Mesendoderm (in vitro differentiated cells): ENCODE data around the gene DRG1. TPM values are rescaled to one million over a fixed set of nuclear protein-coding genes. Genes with fewer than 3 reads are reported as not detected.
"Not testable (repeated sequence)": the region's sequence is repeated elsewhere in the genome, so short reads cannot be mapped to it uniquely, and the experiment has no call there.

ENCODE experiments used
- DNase-seq: peaks from one replicate; pipeline ENCODE4 v3.0.0; 2013
- H2AK5ac ChIP-seq: 2 replicates; pipeline ENCODE4 v1.6.1; 2013; ENCODE audit warnings: low read length, inconsistent platforms
- H2BK120ac ChIP-seq: 2 replicates; pipeline ENCODE4 v1.6.1; 2013; ENCODE audit warnings: low read depth, mild to moderate bottlenecking, low read length, moderate library complexity, mixed read lengths
- H2BK15ac ChIP-seq: replicated peaks from 2 replicates; pipeline ENCODE4 v1.6.1; 2013; ENCODE audit warnings: low read depth, mild to moderate bottlenecking, moderate library complexity
- H2BK5ac ChIP-seq: 2 replicates; pipeline ENCODE4 v1.6.1; 2013; ENCODE audit warnings: low read length, inconsistent platforms
- H3K18ac ChIP-seq: 2 replicates; pipeline ENCODE4 v1.6.1; 2013; ENCODE audit warnings: mild to moderate bottlenecking, low read length, mixed read lengths
- H3K23ac ChIP-seq: one replicate; pipeline ENCODE4 v1.6.1; 2013; ENCODE audit warnings: low read length
- H3K27ac ChIP-seq: 2 replicates; pipeline ENCODE4 v1.5.1; 2013; ENCODE audit warnings: low read depth, mild to moderate bottlenecking, inconsistent platforms, low read length, moderate library complexity
- H3K27me3 ChIP-seq: 2 replicates; pipeline ENCODE4 v1.6.1; 2013; ENCODE audit warnings: low read length, control low read depth, mild to moderate bottlenecking, inconsistent platforms; ENCODE audit not compliant: insufficient read depth, poor library complexity
- H3K36me3 ChIP-seq: 2 replicates; pipeline ENCODE4 v1.6.1; 2013; ENCODE audit warnings: low read length, inconsistent platforms; ENCODE audit not compliant: control insufficient read depth, insufficient read depth
- H3K4ac ChIP-seq: one replicate; pipeline ENCODE4 v1.6.1; 2013; ENCODE audit warnings: low read depth, mild to moderate bottlenecking, low read length, moderate library complexity
- H3K4me1 ChIP-seq: 2 replicates; pipeline ENCODE4 v1.6.1; 2013; ENCODE audit warnings: low read depth, low read length, inconsistent platforms; ENCODE audit not compliant: control insufficient read depth
- H3K4me2 ChIP-seq: 2 replicates; pipeline ENCODE4 v1.6.1; 2013; ENCODE audit warnings: low read length
- H3K4me3 ChIP-seq: 2 replicates; pipeline ENCODE4 v1.5.1; 2013; ENCODE audit warnings: mild to moderate bottlenecking, low read length
- H3K56ac ChIP-seq: one replicate; pipeline ENCODE4 v1.6.1; 2013; ENCODE audit warnings: low read length
- H3K79me1 ChIP-seq: 2 replicates; pipeline ENCODE4 v1.6.1; 2013; ENCODE audit warnings: low read length, inconsistent platforms
- H3K79me2 ChIP-seq: 2 replicates; pipeline ENCODE4 v1.6.1; 2013; ENCODE audit warnings: mild to moderate bottlenecking, low read length; ENCODE audit not compliant: control insufficient read depth, insufficient read depth
- H3K9ac ChIP-seq: 2 replicates; pipeline ENCODE4 v1.6.1; 2013; ENCODE audit warnings: low read length, inconsistent platforms
- H4K5ac ChIP-seq: one replicate; pipeline ENCODE4 v1.6.1; 2013; ENCODE audit warnings: low read length
- H4K8ac ChIP-seq: one replicate; pipeline ENCODE4 v1.6.1; 2013; ENCODE audit warnings: low read depth, mild to moderate bottlenecking, control low read depth, low read length, moderate library complexity
- WGBS: extraction: QIAGEN DNeasy Blood & Tissue Kit; methylation state at CpG from one replicate; pipeline ENCODE4 v1.1.7; 2013; ENCODE audit warnings: low lambda C conversion rate, missing lambda C conversion rate; ENCODE audit not compliant: insufficient coverage; ENCODE audit errors: extremely low coverage; 5-methylcytosine and 5-hydroxymethylcytosine counted together
- small RNA-seq: library from polyadenylated mRNA; stranded (forward); fragments of <200 nt; extraction: miRNeasy Mini kit (QIAGEN cat#:217004); gene quantifications from one replicate; pipeline ENCODE3, GENCODE V24; 2013; ENCODE audit not compliant: insufficient read depth

Gene DRG1

DNA sequence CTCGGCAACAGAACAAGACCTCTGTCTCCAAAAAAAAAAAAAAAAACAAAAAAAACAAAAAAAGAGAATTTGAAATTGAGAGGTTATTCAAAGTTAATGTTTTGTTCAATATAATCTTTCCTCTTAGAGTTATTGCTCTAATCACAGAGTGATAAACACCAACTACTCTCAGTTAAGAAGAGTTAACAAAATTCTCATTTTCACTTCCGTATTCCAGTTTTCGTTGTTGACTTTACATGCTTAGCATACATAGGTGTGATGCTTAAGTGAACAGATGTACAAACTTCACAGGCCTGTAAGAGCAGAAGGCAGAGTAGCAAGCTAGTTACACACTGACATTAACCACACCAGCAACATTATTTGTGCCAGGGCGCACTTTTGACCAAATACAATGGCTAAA lies 77.9 kb downstream of the DRG1 start:
- Histone ChIP-seq H3K4me2 (no peak overlapping the region), H2BK15ac (no peak overlapping the region), H3K79me2 (peaks cover 4% of the 10 kb centered on the region), H3K9ac (no peak overlapping the region), H4K5ac (no peak overlapping the region), H3K27me3 (no peaks in the 10 kb centered on the region), H3K18ac (no peak overlapping the region), H2BK120ac (no peak overlapping the region), H3K4me3 (no peak overlapping the region), H3K27ac (no peak overlapping the region), H4K8ac (no peak overlapping the region), H2AK5ac (no peak overlapping the region), H3K4ac (no peak overlapping the region), H3K4me1 (no peaks in the 10 kb centered on the region), H3K36me3 (peaks cover 2% of the 10 kb centered on the region), H3K79me1 (peaks cover 4% of the 10 kb centered on the region), H3K23ac (no peak overlapping the region), H3K56ac (no peak overlapping the region), H2BK5ac (no peak overlapping the region)
- DNase-seq, result no peak
- WGBS, result no CpG with 5 or more reads among the region's 4 CpGs

DNA sequence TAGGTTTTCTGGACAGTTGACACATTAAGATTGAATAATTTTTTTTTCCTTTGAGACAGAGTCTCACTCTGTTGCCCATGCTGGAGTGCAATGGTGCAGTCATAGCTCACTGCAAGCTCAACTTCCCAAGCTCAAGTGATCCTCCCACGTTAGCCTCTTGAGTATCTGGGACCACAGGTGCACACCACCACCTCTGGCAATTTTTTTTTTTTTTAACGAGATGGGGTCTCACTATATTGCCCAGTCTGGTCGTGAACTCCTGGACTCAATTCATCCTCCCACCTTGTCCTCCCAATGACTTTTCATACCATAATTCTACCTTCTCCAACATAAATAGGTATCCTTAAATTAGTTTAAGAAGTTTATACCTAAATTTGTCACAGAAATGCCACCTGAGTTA lies 81.7 kb downstream of the DRG1 start:
- H3K27me3 ChIP-seq, result no peaks in the 10 kb centered on the region
- no peak overlapping the region for H3K4me3 ChIP-seq
- WGBS, result no CpG with 5 or more reads among the region's 3 CpGs
- DNase-seq, result no peak
- no peak overlapping the region for H3K4ac ChIP-seq
- H3K4me2 ChIP-seq, result no peak overlapping the region
- H3K79me1 ChIP-seq, result peaks cover 6% of the 10 kb centered on the region
- H2BK5ac ChIP-seq, result no peak overlapping the region
- H3K4me1 ChIP-seq, result no peaks in the 10 kb centered on the region
- H2BK120ac ChIP-seq, result no peak overlapping the region
- no peak overlapping the region for H4K8ac ChIP-seq
- no peak overlapping the region for H3K56ac ChIP-seq
- peaks cover 5% of the 10 kb centered on the region for H3K79me2 ChIP-seq
- H3K27ac ChIP-seq, result no peak overlapping the region
- no peak overlapping the region for H3K9ac ChIP-seq
- H4K5ac ChIP-seq, result no peak overlapping the region
- H3K18ac ChIP-seq, result no peak overlapping the region
- H2AK5ac ChIP-seq, result no peak overlapping the region
- H3K36me3 ChIP-seq, result peaks cover 4% of the 10 kb centered on the region
- H3K23ac ChIP-seq, result no peak overlapping the region
- H2BK15ac ChIP-seq, result no peak overlapping the region

DNA sequence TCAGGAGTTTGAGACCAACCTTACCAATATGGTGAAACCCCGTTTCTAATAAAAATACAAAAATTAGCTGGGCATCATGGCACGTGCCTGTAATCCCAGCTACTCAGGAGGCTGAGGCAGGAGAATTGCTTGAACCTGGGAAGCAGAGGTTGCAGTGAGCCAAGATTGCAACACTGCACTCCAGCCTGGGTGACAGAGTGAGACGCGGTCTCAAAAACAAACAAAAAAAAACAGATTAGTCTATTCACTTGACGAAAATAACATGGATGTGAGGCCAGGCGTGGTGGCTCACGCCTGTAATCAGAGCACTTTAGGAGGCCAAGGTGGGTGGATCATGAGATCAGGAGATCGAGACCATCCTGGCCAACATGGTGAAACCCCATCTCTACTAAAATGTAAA lies 83.1 kb downstream of the DRG1 start:
- not testable (repeated sequence) for H3K4me2 ChIP-seq, H3K27me3 ChIP-seq, H2BK5ac ChIP-seq, H2AK5ac ChIP-seq, H3K4ac ChIP-seq, H3K56ac ChIP-seq, H3K23ac ChIP-seq, H3K27ac ChIP-seq, H3K4me3 ChIP-seq, H3K18ac ChIP-seq, DNase-seq, H4K5ac ChIP-seq, H4K8ac ChIP-seq, H3K4me1 ChIP-seq, H3K9ac ChIP-seq, H3K79me1 ChIP-seq, H2BK15ac ChIP-seq, H2BK120ac ChIP-seq, H3K36me3 ChIP-seq, H3K79me2 ChIP-seq
- WGBS, result no CpG with 5 or more reads among the region's 8 CpGs

Small RNA genes lying within 50 kb of the gene (small RNA-seq; reads per million reads assigned to genes)
- gene RNU6-28P (not detected), gene RNU6-338P (not detected)
